IPS DF 4.7 (cell line): ENCODE measurements around the gene MAEA.
A peak's percentile ranks its signal among the peaks of the same experiment; 100 is the strongest.
"Not testable (repeated sequence)": the region's sequence is repeated elsewhere in the genome, so short reads cannot be mapped to it uniquely, and the experiment has no call there.

Source experiments
- DNase-seq: peaks from one replicate; pipeline ENCODE4 v3.0.0-alpha.2; 2013; ENCODE audit warnings: low spot score; ENCODE audit errors: extremely low read depth

MAEA gene

GRCh38 chr4:1333851-1334578, 44.3 kb downstream of the MAEA start:
- not testable (repeated sequence) for DNase-seq

- DNase-seq = no peak
Observed at GRCh38 chr4:1334579-1334895, 44.8 kb downstream of the MAEA start.

GRCh38 chr4:1335193-1335883, 45.6 kb downstream of the MAEA start:
- DNase-seq = not testable (repeated sequence)

- no peak for DNase-seq
Observed at GRCh38 chr4:1336088-1336491, 46.4 kb downstream of the MAEA start.

- DNase-seq = no peak
Observed at GRCh38 chr4:1337376-1337831, 47.7 kb downstream of the MAEA start.

GRCh38 chr4:1337951-1338751, 48.5 kb downstream of the MAEA start:
- no peak for DNase-seq

GRCh38 chr4:1338752-1339414, 49.2 kb downstream of the MAEA start:
- no peak for DNase-seq

GRCh38 chr4:1339489-1339888, 49.8 kb downstream of the MAEA start:
- no peak for DNase-seq

GRCh38 chr4:1340181-1340747, 50.6 kb downstream of the MAEA start:
- DNase-seq = no peak

GRCh38 chr4:1340861-1341260, 51.2 kb downstream of the MAEA start:
- no peak for DNase-seq

- DNase-seq = no peak
Observed at GRCh38 chr4:1342003-1342402, 52.3 kb downstream of the MAEA start.

GRCh38 chr4:1344696-1345095, 55.0 kb downstream of the MAEA start:
- DNase-seq = no peak

GRCh38 chr4:1345903-1346780, 56.5 kb downstream of the MAEA start:
- DNase-seq = no peak

GRCh38 chr4:1346781-1347409, 57.2 kb downstream of the MAEA start, which contains the start of gene UVSSA:
UVSSA (plus strand) TSS chr4:1347208; CDS start chr4:1348092, 884 bp downstream.
- peak; percentile 91 for DNase-seq

GRCh38 chr4:1347410-1347864, 57.7 kb downstream of the MAEA start:
- DNase-seq = no peak

GRCh38 chr4:1348014-1348513, 58.4 kb downstream of the MAEA start:
- DNase-seq = no peak

- no peak for DNase-seq
Observed at GRCh38 chr4:1348746-1349145, 59.1 kb downstream of the MAEA start.

GRCh38 chr4:1349359-1350168, 59.9 kb downstream of the MAEA start:
- DNase-seq = no peak

- DNase-seq = no peak
Observed at GRCh38 chr4:1350169-1350520, 60.5 kb downstream of the MAEA start.
